Midbrain (tissue), 1 donor: ENCODE data around the gene IL3RA.
"Not testable (repeated sequence)": the region's sequence is repeated elsewhere in the genome, so short reads cannot be mapped to it uniquely, and the experiment has no call there.

Experiments
- DNase-seq: peaks from one replicate; lab custom pipeline; 2025; lab: John Stamatoyannopoulos, UW

IL3RA gene

DNA sequence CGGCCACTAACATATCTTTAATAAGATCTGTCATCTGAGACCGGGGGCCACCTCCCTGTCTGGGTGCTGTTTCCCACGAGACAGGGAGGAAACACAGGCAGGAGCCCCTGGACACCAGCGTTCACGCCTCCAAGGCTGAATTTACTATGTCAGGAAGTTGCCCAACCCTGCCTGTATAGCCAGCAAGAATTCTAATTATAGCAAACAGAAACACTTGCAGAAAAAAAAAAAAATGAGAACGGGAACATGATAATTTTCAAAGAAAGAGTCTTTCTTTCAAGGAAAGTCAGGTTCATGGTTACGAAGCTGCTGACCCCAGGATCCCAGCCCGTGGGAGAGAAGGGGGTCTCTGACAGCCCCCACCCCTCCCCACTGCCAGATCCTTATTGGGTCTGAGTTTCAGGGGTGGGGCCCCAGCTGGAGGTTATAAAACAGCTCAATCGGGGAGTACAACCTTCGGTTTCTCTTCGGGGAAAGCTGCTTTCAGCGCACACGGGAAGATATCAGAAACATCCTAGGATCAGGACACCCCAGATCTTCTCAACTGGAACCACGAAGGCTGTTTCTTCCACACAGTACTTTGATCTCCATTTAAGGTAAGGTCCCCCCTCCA, at the start of gene IL3RA:
IL3RA (plus strand) TSS at position 455 of the 613 bp plus-strand sequence. CDS start 4,981 bp downstream, outside the sequence.
- DNase-seq, result no peak

DNA sequence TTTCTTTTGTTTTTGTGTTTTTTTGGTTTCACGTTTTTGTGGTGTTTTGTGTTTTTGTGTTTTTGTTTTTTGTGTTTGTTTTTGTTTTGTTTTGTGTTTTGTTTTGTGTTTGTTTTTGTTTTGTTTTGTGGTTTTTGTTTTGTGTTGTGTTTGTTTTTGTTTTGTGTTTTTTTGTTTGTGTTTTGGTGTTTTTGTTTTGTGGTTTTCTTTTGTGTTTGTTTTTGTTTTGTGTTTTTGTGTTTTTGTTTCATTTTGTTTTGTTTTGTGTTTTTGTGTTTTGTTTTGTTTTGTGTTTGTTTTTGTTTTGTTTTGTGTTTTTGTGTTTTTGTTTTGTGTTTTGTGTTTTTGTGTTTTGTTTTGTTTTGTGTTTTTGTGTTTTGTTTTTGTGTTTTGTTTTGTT, 47.0 kb upstream of the IL3RA start:
- DNase-seq, result no peak

DNA sequence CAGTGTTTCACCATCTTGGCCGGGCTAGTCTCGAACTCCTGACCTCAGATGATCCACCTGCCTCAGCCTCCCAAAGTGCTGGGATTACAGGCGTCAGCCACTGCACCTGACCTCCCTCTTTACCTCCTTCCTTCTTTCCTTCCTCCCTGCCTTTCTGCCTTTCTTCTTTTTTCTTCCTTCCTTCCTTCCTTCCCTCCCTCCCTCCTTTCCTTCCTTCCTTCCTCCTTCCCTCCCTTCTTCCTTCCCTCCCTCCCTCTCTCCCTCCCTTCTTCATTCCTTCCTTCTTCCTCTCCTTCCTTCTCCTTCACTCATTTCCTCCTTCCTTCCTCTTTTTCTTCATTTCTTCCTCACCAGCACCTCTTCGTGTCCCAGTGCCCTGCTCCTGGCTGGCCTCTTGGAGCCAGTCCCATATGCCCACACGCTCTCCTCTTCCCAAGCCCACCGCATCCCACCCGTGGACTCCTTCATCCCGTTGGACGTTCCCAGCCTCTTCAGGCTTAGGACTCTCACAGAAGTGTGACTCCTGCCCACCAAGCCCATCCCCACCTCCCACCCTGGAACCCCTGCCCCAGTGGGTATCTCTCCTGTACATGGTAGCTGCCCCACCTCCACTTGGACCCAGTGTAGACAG, 45.4 kb upstream of the IL3RA start:
- DNase-seq, result no peak

DNA sequence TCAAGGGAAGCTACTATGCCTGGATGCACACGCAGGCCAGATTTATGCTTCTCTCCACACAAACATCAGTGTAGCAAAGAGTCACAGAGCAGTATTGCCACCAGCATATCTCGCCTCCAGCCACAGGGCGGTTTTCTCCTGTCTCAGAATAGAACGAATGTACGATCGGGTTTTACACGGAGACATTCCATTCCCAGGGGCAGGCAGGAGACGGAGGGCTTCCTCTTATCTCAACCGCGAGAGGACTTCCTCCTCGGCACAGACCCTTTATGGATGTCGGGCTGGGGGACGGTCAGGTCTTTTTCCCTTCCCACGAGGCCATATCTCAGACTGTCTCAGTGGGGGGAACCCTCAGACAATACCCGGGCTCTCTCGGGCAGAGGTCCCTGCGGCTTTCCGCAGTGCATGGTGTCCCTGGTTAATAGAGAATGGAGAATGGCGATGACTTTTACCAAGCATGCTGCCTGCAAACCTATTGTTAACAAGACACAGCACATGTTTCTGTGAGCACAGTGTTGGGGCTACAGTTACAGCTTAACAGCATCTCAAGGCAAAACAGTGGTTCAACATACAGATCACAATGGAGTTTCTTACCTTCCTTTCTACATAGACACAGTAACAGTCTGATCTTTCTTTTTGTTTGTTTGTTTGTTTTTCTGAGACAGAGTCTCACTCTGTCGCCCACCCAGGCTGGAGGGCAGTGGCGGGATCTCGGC, 43.9 kb upstream of the IL3RA start:
- DNase-seq, result no peak

DNA sequence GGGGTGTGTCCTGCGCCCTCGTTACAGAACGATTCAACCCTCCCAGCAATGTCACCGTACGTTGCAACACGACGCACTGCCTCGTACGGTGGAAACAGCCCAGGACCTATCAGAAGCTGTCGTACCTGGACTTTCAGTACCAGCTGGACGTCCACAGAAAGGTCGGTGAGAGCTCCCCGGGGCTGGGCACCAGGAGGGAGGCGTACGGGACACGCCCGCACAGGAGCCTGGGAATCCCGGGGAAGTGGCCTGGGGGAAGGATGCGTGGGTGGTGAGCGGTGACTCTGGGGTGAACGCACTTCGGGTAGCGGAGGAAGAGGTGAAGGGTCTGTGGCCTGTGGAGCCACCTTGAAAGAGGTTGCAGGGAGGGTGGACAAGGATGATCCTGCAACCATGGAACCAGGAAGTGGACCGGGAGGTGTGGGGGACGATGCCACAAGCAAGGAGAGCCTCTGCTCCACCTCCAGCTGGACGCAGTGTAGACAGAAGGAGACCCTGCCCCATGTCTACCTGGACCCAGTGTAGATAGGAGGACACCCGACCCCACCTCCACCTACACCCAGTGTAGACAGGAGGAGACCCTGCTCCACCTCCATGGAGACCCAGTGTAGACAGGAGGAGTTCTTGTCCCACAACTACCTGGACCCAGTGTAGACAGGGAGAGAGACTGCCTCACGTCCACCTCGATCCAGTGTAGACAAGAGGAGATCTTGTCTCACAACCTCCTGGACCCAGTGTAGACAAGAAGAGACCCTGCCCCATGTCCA, 42.1 kb upstream of the IL3RA start:
- no peak for DNase-seq

DNA sequence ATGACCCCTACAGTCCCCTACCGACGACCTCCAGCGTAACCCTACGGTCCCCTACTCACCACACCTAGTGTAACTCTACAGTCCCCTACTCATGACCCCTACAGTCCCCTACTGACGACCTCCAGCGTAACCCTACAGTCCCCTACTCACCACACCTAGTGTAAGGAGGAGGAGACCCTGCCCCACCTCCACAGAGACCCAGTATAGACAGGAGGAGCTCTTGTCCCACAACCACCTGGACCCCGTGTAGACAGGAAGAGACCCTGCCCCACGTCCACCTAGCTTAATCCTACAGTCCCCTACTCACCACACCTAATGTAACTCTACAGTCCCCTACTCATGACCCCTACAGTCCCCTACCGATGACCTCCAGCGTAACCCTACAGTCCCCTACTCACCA, 41.0 kb upstream of the IL3RA start:
- DNase-seq, result no peak

DNA sequence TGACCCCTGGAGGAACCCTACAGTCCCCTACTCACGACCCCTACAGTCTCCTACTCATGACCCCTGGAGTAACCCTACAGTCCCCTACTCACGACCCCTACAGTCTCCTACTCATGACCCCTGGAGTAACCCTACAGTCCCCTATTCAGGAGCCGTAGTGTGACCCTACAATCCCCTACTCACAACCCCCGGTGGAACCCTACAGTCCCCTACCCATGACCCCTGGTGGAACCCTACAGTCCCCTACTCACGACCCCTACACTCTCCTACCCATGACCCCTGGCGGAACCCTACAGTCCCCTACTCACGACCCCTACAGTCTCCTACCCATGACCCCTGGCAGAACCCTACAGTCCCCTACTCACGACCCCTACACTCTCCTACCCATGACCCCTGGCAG, 39.0 kb upstream of the IL3RA start:
- DNase-seq, result not testable (repeated sequence)

DNA sequence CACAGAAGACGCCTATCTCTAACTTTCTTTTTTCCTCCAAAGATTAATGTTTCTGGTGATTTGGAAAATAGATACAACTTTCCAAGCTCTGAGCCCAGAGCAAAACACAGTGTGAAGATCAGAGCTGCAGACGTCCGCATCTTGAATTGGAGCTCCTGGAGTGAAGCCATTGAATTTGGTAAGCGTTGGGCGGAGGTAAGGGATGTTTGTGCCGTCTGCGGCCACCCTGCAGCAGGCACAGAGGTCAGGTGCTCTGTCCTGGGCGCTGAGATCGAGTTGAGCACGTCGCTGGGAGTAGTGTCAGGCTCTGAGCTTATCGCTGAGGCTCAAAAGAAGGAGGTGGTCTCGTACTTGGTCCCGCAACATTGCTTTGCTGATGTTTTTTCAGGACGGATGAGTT, 36.1 kb upstream of the IL3RA start:
- DNase-seq, result no peak

DNA sequence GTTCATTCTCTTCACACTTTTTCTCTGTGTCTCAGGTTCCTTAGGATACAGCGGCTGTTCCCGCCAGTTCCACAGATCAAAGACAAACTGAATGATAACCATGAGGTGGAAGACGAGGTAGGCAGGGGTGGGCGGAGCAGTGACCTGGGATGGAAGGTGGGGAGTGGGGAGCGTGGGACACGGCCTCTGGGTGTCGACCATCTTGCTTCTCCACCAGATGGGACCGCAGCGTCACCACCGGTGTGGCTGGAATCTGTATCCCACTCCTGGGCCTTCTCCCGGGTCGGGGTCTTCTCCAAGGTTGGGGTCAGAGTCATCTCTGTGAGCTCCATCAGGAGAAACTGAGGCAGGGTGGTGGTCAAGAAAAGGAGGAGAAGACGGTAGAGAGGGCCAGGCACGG, 31.2 kb upstream of the IL3RA start:
- no peak for DNase-seq

DNA sequence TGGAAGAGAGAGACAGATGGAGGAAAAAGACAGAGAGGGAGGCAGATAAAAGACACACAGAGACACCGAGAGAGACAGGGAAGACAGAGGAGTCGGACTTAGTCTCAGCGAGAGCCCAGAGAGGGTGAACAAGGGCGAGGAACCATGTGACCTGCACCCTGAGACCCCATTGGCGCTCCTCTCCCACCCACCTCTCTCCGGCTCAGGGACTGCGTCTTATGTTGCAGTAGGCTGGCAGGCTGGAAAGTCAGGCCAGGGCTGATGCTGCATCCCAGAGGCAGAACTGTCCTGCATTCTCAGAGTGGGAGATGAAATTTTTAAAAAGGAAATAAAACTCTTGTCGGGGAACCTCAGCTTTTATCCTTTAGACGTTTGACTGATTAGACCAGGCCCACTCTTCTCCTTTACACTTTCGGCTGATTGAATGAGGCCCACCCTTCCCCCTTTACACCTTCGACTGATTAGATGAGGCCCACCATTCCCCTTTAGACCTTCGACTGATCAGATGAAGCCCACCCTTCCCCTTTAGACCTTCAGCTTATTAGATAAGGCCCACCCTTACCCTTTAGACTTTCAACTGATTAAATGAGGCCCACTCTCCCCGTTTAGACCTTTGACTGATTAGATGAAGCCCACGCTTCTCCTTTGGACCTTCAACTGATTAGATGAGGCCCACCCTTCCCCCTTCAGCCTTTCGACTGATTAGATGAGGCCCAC, 29.5 kb upstream of the IL3RA start:
- no peak for DNase-seq

DNA sequence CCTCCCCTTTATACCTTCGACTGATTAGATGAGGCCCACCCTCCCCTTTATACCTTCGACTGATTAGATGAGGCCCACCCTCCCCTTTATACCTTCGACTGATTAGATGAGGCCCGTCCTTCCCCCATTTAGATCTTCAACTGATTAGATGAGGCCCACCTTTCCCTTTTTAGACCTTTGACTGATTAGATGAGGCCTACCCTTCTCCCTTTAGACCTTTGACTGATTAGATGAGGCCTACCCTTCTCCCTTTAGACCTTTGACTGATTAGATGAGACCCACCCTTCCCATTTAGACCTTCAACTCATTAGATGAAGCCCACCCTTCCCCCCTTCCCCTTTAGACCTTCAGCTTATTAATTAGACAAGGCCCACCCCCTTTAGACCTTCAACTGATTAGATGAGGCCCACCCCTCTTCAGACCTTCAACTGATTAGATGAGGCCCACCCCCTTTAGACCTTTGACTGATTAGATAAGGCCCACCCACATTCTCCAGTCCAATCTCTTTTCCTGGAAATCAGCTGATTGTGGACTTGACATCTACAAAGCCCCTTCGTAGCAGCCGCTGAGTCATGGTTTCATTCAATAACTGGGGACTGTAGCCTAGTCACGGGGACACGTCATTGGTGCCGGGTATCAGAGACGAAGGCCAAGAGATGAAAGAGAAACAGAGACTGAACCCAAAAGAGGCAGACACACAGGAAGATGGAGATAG, 28.8 kb upstream of the IL3RA start:
- DNase-seq, result no peak

DNA sequence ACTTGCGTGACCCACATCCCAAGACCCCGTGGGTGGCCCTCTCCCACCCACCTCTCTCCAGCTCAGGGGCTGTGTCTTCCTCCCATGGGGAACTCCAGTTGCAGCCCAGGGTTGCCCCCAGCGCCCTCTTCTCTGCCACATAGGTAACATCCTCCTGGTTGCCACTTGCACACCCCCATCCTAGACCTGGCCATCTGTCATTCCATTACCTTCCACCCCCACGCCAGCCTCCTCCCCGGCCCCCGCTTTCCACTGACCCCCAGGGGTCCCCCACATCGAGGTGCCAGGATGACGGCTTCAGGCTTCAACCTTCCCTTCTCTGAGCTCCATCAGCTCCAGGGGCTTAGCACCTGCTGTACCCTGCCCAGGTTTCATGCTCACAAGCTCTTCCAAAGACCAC, 28.1 kb upstream of the IL3RA start:
- DNase-seq, result no peak

DNA sequence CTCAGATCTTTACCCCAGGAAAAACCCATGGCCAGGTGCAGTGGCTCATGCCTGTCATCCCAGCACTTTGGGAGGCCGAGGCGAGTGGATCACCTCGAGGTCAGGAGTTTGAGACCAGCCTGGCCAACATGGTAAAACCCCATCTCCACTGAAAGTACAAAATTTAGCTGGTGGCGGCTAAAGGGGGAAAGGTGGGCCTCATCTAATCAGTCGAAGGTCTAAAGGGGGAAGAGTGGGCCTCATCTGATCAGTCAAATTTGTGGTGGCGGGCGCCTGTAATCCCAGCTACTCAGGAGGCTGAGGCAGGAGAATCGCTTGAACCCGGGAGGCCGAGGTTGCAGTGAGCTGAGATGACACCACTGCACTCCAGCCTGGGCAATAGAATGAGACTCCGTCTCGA, 27.7 kb upstream of the IL3RA start:
- DNase-seq, result not testable (repeated sequence)

DNA sequence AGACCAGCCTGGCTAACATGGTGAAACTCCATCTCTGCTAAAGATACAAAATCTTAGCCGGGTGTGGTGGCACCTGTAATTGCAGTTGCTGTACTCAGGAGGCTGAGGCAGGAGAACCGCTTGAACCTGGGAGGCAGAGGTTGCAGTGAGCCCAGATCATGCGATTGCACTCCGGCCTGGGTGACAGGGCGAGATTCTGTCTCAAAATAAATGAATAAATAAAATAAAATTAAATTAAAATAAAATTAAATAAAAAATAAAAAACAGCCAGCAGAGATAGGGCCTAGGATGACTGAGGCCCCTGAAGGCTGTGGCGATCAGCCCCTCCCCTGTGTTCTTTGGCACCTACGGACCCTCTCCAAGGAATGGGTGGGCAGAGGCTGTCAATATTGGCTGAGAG, 22.8 kb upstream of the IL3RA start:
- no peak for DNase-seq

DNA sequence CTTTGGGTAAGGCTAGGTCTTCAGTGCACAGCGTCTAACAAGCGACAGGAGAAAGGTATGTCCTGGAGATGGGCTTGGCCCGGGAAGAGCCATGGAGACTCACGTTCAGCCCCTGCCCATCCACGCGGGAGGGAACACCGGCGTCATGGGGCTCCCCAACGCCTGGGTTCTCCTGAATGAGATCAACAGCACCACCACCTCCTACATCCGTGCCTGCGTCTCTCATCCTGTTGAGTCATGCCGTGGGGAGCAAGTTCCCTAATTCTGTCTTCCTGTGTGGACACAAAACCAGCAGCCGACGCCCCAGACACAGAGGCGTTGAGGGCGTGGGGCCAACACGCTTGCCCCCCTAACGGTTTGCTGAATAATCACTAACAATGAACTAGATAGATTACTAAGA, 20.1 kb upstream of the IL3RA start:
- DNase-seq, result no peak

DNA sequence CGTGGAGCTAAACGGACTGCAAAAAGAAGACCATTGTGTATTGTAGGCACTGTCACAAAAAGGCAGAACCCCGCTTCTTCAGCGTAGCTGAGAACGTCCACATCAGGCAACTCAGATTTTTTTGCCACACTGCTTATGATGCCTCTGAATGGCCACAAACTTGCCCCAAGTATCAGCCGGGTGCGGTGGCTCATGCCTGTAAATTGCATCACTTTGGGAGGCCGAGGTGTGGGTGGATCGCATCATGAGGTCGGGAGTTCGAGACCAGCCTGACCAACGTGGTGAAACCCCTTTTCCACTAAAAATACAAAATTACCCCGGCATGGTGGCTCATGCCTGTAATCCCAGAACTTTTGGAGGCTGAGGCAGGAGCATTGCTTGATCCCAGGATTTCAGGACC, 14.9 kb upstream of the IL3RA start:
- DNase-seq, result no peak

DNA sequence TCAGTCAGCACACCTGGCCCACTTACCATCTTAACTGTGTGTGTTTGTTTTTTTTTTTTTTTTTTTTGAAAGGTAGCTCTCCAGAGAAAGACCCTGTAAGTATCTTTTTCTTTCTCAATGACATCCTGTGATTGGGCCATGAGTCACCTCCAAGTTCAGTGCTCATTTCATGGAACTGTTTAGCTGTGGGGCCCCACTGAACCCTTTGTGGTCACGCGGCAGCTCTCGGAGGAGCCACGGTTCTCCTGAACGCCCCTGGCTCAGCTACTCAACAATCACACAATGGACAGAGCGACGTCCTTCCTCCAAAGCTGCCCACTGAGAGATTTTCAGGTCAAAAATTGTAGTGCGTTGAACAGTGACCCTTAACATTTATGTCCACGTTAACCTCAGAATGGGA, 14.2 kb upstream of the IL3RA start:
- no peak for DNase-seq

DNA sequence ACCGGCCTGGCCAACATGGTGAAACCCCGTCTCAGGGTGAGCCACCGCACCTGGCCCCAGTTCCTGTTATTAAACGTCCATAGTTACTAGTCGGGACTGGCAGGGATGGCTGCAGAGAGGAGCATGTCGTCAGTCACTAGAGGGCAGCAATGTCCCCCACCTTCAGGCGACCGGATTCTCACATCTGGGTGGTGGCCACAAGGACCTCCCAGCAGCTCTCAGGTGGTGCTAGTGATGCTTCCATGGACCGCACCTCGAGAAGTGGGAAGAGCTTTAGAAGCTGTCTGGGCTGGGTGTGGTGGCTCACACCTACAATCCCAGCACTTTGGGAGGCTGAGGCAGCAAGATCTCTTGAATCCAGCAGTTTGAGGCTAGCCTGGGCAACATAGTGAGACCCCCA, 13.3 kb upstream of the IL3RA start:
- DNase-seq, result no peak

DNA sequence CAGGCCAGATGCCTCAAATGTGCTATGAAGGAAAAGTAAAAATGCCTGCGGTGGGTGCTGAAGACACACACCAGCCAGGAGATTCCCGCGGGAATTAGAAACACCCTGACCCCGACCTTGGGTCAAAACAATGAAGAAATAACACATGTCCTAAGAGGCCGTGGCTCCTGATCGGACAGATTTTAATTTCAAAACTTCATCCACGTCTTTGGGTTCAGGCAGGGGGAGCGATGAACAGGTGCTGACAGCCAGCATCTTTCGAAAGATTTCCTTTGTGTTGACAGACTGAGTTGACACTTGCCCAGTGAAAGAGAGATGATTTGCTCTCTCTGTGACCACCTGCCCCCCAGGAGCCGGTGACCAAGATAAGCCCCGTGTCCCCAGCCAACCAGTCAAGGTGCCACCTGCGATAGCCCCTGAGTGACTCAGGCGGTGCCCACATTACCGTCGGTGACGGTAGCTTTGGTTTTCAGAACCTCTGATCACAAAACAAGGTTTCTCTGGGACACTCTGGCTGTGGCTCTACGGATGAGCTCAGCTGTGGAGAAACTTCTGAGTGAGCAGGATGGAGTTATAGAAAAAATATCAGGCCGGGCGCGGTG, 11.0 kb upstream of the IL3RA start:
- no peak for DNase-seq

DNA sequence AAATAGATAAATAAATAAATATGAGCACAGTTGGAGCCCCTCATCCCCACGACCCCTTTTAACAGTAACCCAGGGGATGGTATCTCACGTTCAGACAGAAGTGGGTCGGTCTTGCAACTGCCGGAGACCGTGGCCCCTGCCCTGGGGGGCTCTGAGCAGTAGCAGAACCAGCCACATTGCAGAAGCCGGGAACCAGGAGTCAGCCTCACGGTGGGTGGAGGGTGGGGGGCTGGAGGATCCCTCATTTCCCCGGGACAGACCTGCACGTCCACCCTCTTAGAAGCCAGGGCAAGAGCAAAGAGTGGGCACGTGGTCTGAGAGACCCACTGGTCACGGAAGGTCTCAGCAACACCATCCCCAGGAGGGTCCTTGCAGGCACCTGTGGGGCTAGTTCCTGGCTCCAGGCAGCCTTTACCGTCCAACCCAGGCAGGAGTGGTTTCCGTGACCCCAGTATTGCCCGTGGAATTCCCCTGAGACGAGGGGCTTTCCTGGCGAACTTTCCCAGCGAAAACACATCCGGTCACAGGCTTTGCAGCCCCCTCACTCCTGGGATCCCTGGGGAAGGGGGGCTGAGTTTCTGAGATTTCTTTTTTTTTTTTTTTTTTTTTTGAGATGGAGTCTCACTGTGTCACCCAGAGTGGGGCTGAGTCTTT, 8.8 kb upstream of the IL3RA start:
- no peak for DNase-seq

DNA sequence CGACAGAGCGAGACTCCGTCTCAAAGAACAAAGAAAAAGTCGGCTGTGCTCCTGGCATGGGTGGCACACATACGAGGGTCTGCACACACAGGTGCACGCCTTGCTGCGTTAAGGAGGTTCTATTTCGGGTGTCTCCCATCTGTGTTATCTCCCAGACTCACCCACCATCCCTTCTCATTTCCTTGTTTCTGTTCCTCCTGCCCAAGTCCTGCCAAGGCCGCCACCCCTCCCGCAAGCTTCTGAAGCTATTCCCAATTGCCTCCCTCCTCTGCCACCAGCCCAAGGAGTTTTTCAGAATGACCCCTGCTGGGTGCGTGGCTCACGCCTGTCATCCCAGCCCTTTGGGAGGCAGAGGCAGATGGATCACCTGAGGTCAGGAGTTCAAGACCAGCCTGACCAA, 6.0 kb upstream of the IL3RA start:
- no peak for DNase-seq
